Stomach (tissue), 9 donors: ENCODE data around the gene AVPR2. TPM values are rescaled to one million over a fixed set of nuclear protein-coding genes. Genes with fewer than 3 reads are reported as not detected.

Source experiments
- DNase-seq, 2 donors: peaks; one replicate each; pipeline versions ENCODE4 v3.0.0 to v3.0.0-alpha.2; 2013 to 2019
- H3K27ac ChIP-seq, 5 donors: fragments of 200-600 bp in 4 of 5; sonication (generic) in 4 of 5; one replicate each; pipeline ENCODE4 v1.5.1; 2013 to 2019; ENCODE audit warnings: mild to moderate bottlenecking in 1 of 5, moderate library complexity in 1 of 5
- H3K27me3 ChIP-seq, 3 donors: fragments of 200-600 bp; sonication (generic); one replicate each; pipeline ENCODE4 v1.5.1; 2017 to 2019; ENCODE audit warnings: mixed run types in 1 of 3
- H3K36me3 ChIP-seq, 4 donors: fragments of 200-600 bp; sonication (generic); 1 replicate in 3 of 4; 2 replicates in 1 of 4; pipeline ENCODE4 v1.5.1; 2016 to 2019
- H3K4me1 ChIP-seq, 4 donors: fragments of 200-600 bp; sonication (generic); one replicate each; pipeline ENCODE4 v1.5.1; 2016 to 2019
- H3K4me3 ChIP-seq, 4 donors: fragments of 200-600 bp; sonication (generic) in 3 of 4; one replicate each; pipeline ENCODE4 v1.5.1; 2016 to 2019; ENCODE audit warnings: mild to moderate bottlenecking in 1 of 4
- H3K9me3 ChIP-seq, 4 donors: fragments of 200-600 bp; sonication (generic); one replicate each; pipeline ENCODE4 v1.5.1; 2016 to 2019
- CTCF ChIP-seq, 7 experiments: fragments of 450-650 bp in 4 of 7; fragments of 200-600 bp in 3 of 7; sonication (generic) in 3 of 7; IDR thresholded peaks; one replicate each; pipeline ENCODE4 v1.5.1; 2016 to 2019; ENCODE audit warnings: antibody characterized with exemption in 7 of 7, control low read depth in 2 of 7, mild to moderate bottlenecking in 1 of 7
- EP300 ChIP-seq: sonication (generic); formaldehyde crosslinking; IDR thresholded peaks from one replicate; pipeline ENCODE4 v1.6.1; 2017; ENCODE audit warnings: antibody characterized with exemption
- POLR2A ChIP-seq, 4 donors: fragments of 450-650 bp; IDR thresholded peaks; one replicate each; pipeline ENCODE4 v1.6.1; 2016; ENCODE audit warnings: antibody characterized with exemption in 4 of 4, control low read depth in 2 of 4, mild to moderate bottlenecking in 1 of 4, moderate library complexity in 1 of 4
- POLR2AphosphoS5 ChIP-seq, 3 donors: sonication (generic); formaldehyde crosslinking; IDR thresholded peaks; one replicate each; pipeline ENCODE4 v1.6.1; 2016; ENCODE audit warnings: antibody characterized with exemption in 3 of 3
- WGBS, 5 donors: extraction: QIAGEN DNeasy Blood & Tissue Kit in 3 of 5; methylation state at CpG; one replicate each; pipeline versions ENCODE4 v1.1.5 to v1.1.7; 2013 to 2018; 5-methylcytosine and 5-hydroxymethylcytosine counted together
- intact Hi-C: fragments of 100-400 bp; cut with DNase I; formaldehyde crosslinking; loops from one replicate; pipeline ENCODE4 v1.15.1; 2023; ENCODE audit warnings: low total_unique reads
- polyA plus RNA-seq, 3 donors: library from polyadenylated mRNA; stranded (reverse); fragments of 200-250 nt; gene quantifications; one replicate each; pipeline ENCODE4 v1.2.3, GENCODE V29; 2013
- total RNA-seq, 5 donors: library from RNA; depleted of rRNA; stranded (reverse); fragments of >200 nt; gene quantifications; one replicate each; pipeline versions ENCODE4 v1.1.0 to v1.2.3, GENCODE V29; 2014 to 2016
- donor health status: healthy with polysubstance abuse.
- donor health status: Bipolar disorder and iron deficiency.
- donor health status: healthy.

AVPR2 gene
- total and polyA plus RNA-seq, 8 donors, result 0.19 to 1.4 (median 0.72) TPM; not detected in 4

GRCh38 chrX:153864561-153865320 is 39.7 kb upstream of the AVPR2 start:
- Histone ChIP-seq H3K9me3 (peaks cover 0 to 5% (median 0%) of the 10 kb centered on the region in 4 donors), H3K4me3 (no peak overlapping the region), H3K27me3 (peaks cover 0 to 23% (median 6%) of the 10 kb centered on the region in 3 donors), H3K27ac (no peak overlapping the region), H3K4me1 (no peaks in the 10 kb centered on the region), H3K36me3 (no peaks in the 10 kb centered on the region)
- TF ChIP-seq POLR2A (IDR thresholded peaks at IDR 0.05) (no peak), CTCF (IDR thresholded peaks at IDR 0.05) (no peak), POLR2AphosphoS5 (IDR thresholded peaks at IDR 0.05) (no peak), EP300 (no peak)
- no peak for DNase-seq
- 82 to 89% (median 84%) methylated on average over 10 to 30 of the region's 30 CpGs for WGBS, 5 donors
- intact Hi-C loops, result no loop called here

GRCh38 chrX:153865321-153865580 is 39.2 kb upstream of the AVPR2 start:
- no peaks in the 10 kb centered on the region for H3K4me1 ChIP-seq
- WGBS, 5 donors, result 84 to 100% (median 92%) methylated on average over 1 to 11 of the region's 11 CpGs
- H3K36me3 ChIP-seq, result no peaks in the 10 kb centered on the region
- H3K27ac ChIP-seq, result no peak overlapping the region
- intact Hi-C loops, result no loop called here
- H3K27me3 ChIP-seq, result peaks cover 0 to 25% (median 7%) of the 10 kb centered on the region in 3 donors
- peaks cover 0 to 5% (median 0%) of the 10 kb centered on the region in 4 donors for H3K9me3 ChIP-seq
- no peak for DNase-seq
- no peak overlapping the region for H3K4me3 ChIP-seq
- TF ChIP-seq CTCF (IDR thresholded peaks at IDR 0.05) (no peak), POLR2A (IDR thresholded peaks at IDR 0.05) (no peak), EP300 (no peak), POLR2AphosphoS5 (IDR thresholded peaks at IDR 0.05) (no peak)

DNA sequence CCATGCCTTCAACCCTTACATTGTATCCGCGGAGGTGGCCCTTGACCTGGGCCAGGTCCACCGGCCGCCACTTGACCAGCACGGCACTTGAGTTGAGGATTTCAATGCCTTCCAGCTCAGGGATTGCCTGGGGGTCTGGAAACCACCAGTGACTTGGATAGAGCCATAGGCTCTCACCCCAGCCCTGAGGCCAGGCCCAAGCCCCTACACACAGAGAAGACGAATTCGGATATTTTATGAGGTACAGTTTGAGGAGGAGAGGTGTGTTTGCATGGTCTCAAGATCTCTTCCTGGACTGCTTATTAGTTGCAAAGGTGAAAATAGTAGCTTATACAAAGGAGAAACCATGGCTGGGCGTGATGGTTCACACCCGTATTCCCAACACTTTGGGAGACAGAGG is 38.8 kb upstream of the AVPR2 start:
- no peak overlapping the region for H3K4me3 ChIP-seq
- H3K27ac ChIP-seq, result no peak overlapping the region
- intact Hi-C loops, result no loop called here
- no peak for DNase-seq
- TF ChIP-seq POLR2AphosphoS5 (IDR thresholded peaks at IDR 0.05) (no peak), POLR2A (IDR thresholded peaks at IDR 0.05) (no peak), EP300 (no peak), CTCF (IDR thresholded peaks at IDR 0.05) (no peak)
- H3K27me3 ChIP-seq, result peaks cover 0 to 29% (median 11%) of the 10 kb centered on the region in 3 donors
- peaks cover 0 to 5% (median 0%) of the 10 kb centered on the region in 4 donors for H3K9me3 ChIP-seq
- WGBS, 5 donors, result 89 to 95% (median 93%) methylated on average over 5 to 9 of the region's 9 CpGs
- H3K4me1 ChIP-seq, result no peaks in the 10 kb centered on the region
- no peaks in the 10 kb centered on the region for H3K36me3 ChIP-seq

- Histone ChIP-seq H3K27ac (no peak overlapping the region), H3K4me1 (no peaks in the 10 kb centered on the region), H3K27me3 (peaks cover 0 to 36% (median 19%) of the 10 kb centered on the region in 3 donors), H3K4me3 (no peak overlapping the region), H3K36me3 (no peaks in the 10 kb centered on the region), H3K9me3 (peaks cover 0 to 5% (median 0%) of the 10 kb centered on the region in 4 donors)
- intact Hi-C loops, result no loop called here
- DNase-seq, result no peak
- TF ChIP-seq CTCF (IDR thresholded peaks at IDR 0.05) (no peak), POLR2AphosphoS5 (IDR thresholded peaks at IDR 0.05) (no peak), POLR2A (IDR thresholded peaks at IDR 0.05) (no peak), EP300 (no peak)
- 82 to 89% (median 86%) methylated on average over 14 to 22 of the region's 22 CpGs for WGBS, 5 donors
These were observed 38.0 kb upstream of the AVPR2 start for GRCh38 chrX:153866302-153867019.
